HepG2 (cell line): Measurements from ENCODE around the gene ZNF3. TPM values are rescaled to one million over a fixed set of nuclear protein-coding genes. Genes with fewer than 3 reads are reported as not detected.
A peak's percentile ranks its signal among the peaks of the same experiment; 100 is the strongest.

Experiments used
- DMAP1 ChIP-seq: IDR thresholded peaks from 2 replicates; pipeline ENCODE4 v1.6.1; 2016
- EHMT2 ChIP-seq: fragments of 200-600 bp; sonication (generic); IDR thresholded peaks from 2 replicates; pipeline ENCODE4 v1.7.0; 2017; ENCODE audit warnings: antibody characterized with exemption, low read depth, low read length, borderline replicate concordance
- KLF16 ChIP-seq, 2 experiments: sonication (generic) in 1 of 2; formaldehyde crosslinking in 1 of 2; IDR thresholded peaks; 2 replicates each; pipeline versions ENCODE4 v1.6.1 to v1.8.0; 2016 to 2023; ENCODE audit warnings: missing genetic modification reagents in 2 of 2, missing compliant biosample characterization in 1 of 2
- MED1 ChIP-seq: sonication (generic); formaldehyde crosslinking; IDR thresholded peaks from 2 replicates; pipeline ENCODE4 v1.4.0; 2020; ENCODE audit warnings: missing genetic modification reagents
- MTA1 ChIP-seq: sonication (generic); formaldehyde crosslinking; IDR thresholded peaks from 2 replicates; pipeline ENCODE4 v1.4.0; 2020; ENCODE audit warnings: missing genetic modification reagents, mild to moderate bottlenecking, borderline replicate concordance
- ONECUT2 ChIP-seq: sonication (generic); formaldehyde crosslinking; IDR thresholded peaks from 2 replicates; pipeline ENCODE4 v1.4.0; 2020; ENCODE audit warnings: missing genetic modification reagents
- STAG1 ChIP-seq: sonication (generic); formaldehyde crosslinking; IDR thresholded peaks from 2 replicates; pipeline ENCODE4 v1.4.0; 2020; ENCODE audit warnings: missing genetic modification reagents
- ZC3H4 ChIP-seq: sonication (generic); formaldehyde crosslinking; IDR thresholded peaks from 2 replicates; pipeline ENCODE4 v1.4.0; 2020; ENCODE audit warnings: missing genetic modification reagents, borderline replicate concordance
- ZFP90 ChIP-seq: sonication (generic); formaldehyde crosslinking; IDR thresholded peaks from 2 replicates; pipeline ENCODE4 v1.8.0; 2022; ENCODE audit warnings: missing genetic modification reagents, mild to moderate bottlenecking, inconsistent platforms, borderline replicate concordance
- ZKSCAN5 ChIP-seq: sonication (generic); formaldehyde crosslinking; IDR thresholded peaks from 2 replicates; pipeline ENCODE4 v1.5.1; 2020; ENCODE audit warnings: mild to moderate bottlenecking, missing genetic modification reagents
- ZNF207 ChIP-seq: fragments of 450-650 bp; IDR thresholded peaks from 2 replicates; pipeline ENCODE4 v1.6.1; 2016; ENCODE audit warnings: antibody characterized with exemption, borderline replicate concordance
- ZNF383 ChIP-seq: sonication (generic); formaldehyde crosslinking; IDR thresholded peaks from 2 replicates; pipeline ENCODE4 v1.4.0; 2020; ENCODE audit warnings: missing genetic modification reagents, mild to moderate bottlenecking, borderline replicate concordance
- ZNF546 ChIP-seq: sonication (generic); formaldehyde crosslinking; conservative IDR thresholded peaks from 2 replicates; pipeline ENCODE4 v1.8.1; 2023; ENCODE audit warnings: mild to moderate bottlenecking, missing genetic modification reagents
- ZNF563 ChIP-seq: sonication (generic); formaldehyde crosslinking; IDR thresholded peaks from 2 replicates; pipeline ENCODE4 v1.8.0; 2022; ENCODE audit warnings: mild to moderate bottlenecking, moderate library complexity, missing genetic modification reagents
- polyA plus RNA-seq, 8 experiments: library from polyadenylated mRNA; depleted of rRNA in 3 of 8; stranded (reverse) in 7 of 8; unstranded in 1 of 8; fragments of >200 nt; fragmentation: Illumina TruSeq in 4 of 8; extraction: Trizol in 4 of 8; gene quantifications; 2 replicates each; pipeline versions ENCODE4 v1.2.1 to v1.2.3, GENCODE V29; 2011 to 2016; ENCODE audit warnings: low read depth in 4 of 8, missing spikeins in 1 of 8, mixed read lengths in 1 of 8; ENCODE audit not compliant: insufficient read depth in 1 of 8
- total RNA-seq, 5 experiments: library from RNA; depleted of rRNA; stranded (reverse); fragments of >200 nt; fragmentation: Illumina TruSeq; extraction: Trizol; gene quantifications; 2 replicates each; pipeline ENCODE4 v1.2.3, GENCODE V29; 2016; ENCODE audit warnings: low read depth in 1 of 5
- TF ChIP-seq, protein P1 (sequence below): sonication (generic); formaldehyde crosslinking; IDR thresholded peaks from 2 replicates; pipeline ENCODE4 v1.8.0; 2022; ENCODE audit warnings: missing genetic modification reagents, low read depth, mild to moderate bottlenecking, borderline replicate concordance
- TF ChIP-seq, protein P2 (sequence below): sonication (generic); formaldehyde crosslinking; IDR thresholded peaks from 2 replicates; pipeline ENCODE4 v1.8.1; 2022; ENCODE audit warnings: low read depth, mild to moderate bottlenecking, missing genetic modification reagents
- TF ChIP-seq, protein P3 (sequence below): fragments of 450-650 bp; IDR thresholded peaks from 2 replicates; pipeline ENCODE4 v1.6.1; 2016
- TF ChIP-seq, protein P4 (sequence below): sonication (generic); formaldehyde crosslinking; conservative IDR thresholded peaks from 2 replicates; pipeline ENCODE4 v1.8.1; 2023; ENCODE audit warnings: missing genetic modification reagents
- TF ChIP-seq, protein P5 (sequence below): sonication (generic); formaldehyde crosslinking; IDR thresholded peaks from 2 replicates; pipeline ENCODE4 v1.4.0; 2020; ENCODE audit warnings: missing genetic modification reagents, borderline replicate concordance

Gene ZNF3
- total and polyA plus RNA-seq, 2 of the 13 experiments (the other 11 are each of a cell fraction or from before 2014, with no cell fraction given), result 33.7 to 56.9 TPM

DNA sequence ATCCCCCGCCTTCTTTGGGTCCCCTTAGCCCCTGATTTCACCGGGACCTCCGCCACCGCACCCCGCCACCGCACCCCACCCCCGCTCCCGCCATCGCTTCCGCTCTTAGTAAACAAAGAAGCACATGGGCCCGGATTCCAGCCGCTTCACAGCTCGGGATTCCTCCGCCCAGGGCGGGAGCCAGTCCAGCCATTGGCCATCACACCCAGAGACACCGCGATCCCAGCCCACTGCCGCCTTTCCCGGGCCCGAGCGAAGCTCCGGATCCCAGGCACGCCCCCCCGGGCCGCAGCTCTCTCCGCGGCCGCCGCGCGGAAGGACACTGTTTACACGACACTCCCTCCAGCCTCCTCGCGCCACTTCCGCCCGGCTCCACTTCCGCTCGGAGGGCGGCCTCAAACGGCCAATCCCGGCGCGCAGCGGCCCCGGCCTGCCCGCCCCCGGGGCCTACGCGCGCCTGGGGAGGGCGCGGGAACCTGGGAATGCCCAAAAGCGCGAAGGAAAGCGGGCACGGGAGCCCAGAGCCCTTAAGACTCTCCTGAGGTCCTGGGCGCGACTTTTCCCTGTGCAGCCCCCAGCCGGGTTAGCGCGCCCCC, 19.0 kb upstream of the ZNF3 start (continued):
- TF ChIP-seq STAG1 (CRISPR knock-in tag) (no peak; the same call in 1 of the 2 replicates), ZFP90 (CRISPR knock-in tag) (no peak; the same call in 1 of the 2 replicates), MTA1 (no peak), ZNF563 (CRISPR knock-in tag) (peak; percentile 75; the same call in 1 of the 2 replicates), EHMT2 (no peak), MED1 (CRISPR knock-in tag) (peak; percentile 77), ZNF207 (no peak), ZNF383 (0 out of 2 replicates have a peak, but pooled peaks have one; percentile 56), DMAP1 (CRISPR knock-in tag) (peak; percentile 91), ONECUT2 (CRISPR knock-in tag) (no peak), ZKSCAN5 (CRISPR knock-in tag) (no peak), KLF16 (CRISPR knock-in tag; IDR thresholded peaks at IDR 0.05) (peak; percentile 84 to 97), ZC3H4 (no peak), ZNF546 (CRISPR knock-in tag) (no peak; the same call in 1 of the 2 replicates)
- TF ChIP-seq, protein P1, sequence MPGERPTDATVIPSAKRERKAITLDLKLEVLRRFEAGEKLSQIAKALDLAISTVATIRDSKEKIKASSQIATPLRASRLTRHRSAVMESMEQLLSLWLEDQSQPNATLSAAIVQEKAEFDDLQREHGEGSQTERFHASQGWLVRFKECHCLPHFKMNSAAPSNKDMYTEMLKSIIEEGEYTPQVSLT (CRISPR knock-in tag), result no peak
- TF ChIP-seq, protein P2, sequence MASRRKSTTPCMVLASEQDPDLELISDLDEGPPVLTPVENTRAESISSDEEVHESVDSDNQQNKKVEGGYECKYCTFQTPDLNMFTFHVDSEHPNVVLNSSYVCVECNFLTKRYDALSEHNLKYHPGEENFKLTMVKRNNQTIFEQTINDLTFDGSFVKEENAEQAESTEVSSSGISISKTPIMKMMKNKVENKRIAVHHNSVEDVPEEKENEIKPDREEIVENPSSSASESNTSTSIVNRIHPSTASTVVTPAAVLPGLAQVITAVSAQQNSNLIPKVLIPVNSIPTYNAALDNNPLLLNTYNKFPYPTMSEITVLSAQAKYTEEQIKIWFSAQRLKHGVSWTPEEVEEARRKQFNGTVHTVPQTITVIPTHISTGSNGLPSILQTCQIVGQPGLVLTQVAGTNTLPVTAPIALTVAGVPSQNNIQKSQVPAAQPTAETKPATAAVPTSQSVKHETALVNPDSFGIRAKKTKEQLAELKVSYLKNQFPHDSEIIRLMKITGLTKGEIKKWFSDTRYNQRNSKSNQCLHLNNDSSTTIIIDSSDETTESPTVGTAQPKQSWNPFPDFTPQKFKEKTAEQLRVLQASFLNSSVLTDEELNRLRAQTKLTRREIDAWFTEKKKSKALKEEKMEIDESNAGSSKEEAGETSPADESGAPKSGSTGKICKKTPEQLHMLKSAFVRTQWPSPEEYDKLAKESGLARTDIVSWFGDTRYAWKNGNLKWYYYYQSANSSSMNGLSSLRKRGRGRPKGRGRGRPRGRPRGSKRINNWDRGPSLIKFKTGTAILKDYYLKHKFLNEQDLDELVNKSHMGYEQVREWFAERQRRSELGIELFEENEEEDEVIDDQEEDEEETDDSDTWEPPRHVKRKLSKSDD (CRISPR knock-in tag), result no peak
- TF ChIP-seq, protein P3, sequence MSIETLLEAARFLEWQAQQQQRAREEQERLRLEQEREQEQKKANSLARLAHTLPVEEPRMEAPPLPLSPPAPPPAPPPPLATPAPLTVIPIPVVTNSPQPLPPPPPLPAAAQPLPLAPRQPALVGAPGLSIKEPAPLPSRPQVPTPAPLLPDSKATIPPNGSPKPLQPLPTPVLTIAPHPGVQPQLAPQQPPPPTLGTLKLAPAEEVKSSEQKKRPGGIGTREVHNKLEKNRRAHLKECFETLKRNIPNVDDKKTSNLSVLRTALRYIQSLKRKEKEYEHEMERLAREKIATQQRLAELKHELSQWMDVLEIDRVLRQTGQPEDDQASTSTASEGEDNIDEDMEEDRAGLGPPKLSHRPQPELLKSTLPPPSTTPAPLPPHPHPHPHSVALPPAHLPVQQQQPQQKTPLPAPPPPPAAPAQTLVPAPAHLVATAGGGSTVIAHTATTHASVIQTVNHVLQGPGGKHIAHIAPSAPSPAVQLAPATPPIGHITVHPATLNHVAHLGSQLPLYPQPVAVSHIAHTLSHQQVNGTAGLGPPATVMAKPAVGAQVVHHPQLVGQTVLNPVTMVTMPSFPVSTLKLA, result peak; percentile 99
- TF ChIP-seq, protein P4, sequence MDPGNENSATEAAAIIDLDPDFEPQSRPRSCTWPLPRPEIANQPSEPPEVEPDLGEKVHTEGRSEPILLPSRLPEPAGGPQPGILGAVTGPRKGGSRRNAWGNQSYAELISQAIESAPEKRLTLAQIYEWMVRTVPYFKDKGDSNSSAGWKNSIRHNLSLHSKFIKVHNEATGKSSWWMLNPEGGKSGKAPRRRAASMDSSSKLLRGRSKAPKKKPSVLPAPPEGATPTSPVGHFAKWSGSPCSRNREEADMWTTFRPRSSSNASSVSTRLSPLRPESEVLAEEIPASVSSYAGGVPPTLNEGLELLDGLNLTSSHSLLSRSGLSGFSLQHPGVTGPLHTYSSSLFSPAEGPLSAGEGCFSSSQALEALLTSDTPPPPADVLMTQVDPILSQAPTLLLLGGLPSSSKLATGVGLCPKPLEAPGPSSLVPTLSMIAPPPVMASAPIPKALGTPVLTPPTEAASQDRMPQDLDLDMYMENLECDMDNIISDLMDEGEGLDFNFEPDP (CRISPR knock-in tag), result no peak
- TF ChIP-seq, protein P5, sequence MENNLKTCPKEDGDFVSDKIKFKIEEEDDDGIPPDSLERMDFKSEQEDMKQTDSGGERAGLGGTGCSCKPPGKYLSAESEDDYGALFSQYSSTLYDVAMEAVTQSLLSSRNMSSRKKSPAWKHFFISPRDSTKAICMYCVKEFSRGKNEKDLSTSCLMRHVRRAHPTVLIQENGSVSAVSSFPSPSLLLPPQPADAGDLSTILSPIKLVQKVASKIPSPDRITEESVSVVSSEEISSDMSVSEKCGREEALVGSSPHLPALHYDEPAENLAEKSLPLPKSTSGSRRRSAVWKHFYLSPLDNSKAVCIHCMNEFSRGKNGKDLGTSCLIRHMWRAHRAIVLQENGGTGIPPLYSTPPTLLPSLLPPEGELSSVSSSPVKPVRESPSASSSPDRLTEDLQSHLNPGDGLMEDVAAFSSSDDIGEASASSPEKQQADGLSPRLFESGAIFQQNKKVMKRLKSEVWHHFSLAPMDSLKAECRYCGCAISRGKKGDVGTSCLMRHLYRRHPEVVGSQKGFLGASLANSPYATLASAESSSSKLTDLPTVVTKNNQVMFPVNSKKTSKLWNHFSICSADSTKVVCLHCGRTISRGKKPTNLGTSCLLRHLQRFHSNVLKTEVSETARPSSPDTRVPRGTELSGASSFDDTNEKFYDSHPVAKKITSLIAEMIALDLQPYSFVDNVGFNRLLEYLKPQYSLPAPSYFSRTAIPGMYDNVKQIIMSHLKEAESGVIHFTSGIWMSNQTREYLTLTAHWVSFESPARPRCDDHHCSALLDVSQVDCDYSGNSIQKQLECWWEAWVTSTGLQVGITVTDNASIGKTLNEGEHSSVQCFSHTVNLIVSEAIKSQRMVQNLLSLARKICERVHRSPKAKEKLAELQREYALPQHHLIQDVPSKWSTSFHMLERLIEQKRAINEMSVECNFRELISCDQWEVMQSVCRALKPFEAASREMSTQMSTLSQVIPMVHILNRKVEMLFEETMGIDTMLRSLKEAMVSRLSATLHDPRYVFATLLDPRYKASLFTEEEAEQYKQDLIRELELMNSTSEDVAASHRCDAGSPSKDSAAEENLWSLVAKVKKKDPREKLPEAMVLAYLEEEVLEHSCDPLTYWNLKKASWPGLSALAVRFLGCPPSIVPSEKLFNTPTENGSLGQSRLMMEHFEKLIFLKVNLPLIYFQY (CRISPR knock-in tag), result no peak; the same call in 1 of the 2 replicates
